HG03196 (cell line): Measurements from ENCODE around the gene MALRD1.

ENCODE experiments used
- ATAC-seq: cut with Tn5 transposase; IDR thresholded peaks from one replicate; pipeline ENCODE4 v1.9.1; 2021; ENCODE audit not compliant: unreplicated experiment

MALRD1 gene

DNA sequence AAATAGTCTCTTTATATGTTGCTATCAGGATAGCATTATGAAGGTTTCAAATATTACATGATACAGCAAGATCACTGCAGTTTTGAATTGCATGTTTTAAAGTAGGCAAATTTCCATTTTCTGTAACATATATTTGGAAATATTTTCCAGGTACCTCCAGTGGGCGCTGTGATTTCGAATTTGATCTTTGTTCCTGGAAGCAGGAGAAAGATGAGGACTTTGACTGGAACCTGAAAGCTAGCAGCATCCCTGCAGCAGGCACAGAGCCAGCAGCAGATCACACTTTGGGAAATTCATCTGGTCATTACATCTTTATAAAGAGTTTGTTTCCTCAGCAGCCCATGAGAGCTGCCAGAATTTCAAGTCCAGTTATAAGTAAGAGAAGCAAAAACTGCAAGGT is 299.0 kb downstream of the MALRD1 start:
- no peak for ATAC-seq

GRCh38 chr10:19367176-19367575 is 318.6 kb downstream of the MALRD1 start:
- ATAC-seq = no peak

GRCh38 chr10:19373988-19374387 is 325.4 kb downstream of the MALRD1 start:
- ATAC-seq = no peak

DNA sequence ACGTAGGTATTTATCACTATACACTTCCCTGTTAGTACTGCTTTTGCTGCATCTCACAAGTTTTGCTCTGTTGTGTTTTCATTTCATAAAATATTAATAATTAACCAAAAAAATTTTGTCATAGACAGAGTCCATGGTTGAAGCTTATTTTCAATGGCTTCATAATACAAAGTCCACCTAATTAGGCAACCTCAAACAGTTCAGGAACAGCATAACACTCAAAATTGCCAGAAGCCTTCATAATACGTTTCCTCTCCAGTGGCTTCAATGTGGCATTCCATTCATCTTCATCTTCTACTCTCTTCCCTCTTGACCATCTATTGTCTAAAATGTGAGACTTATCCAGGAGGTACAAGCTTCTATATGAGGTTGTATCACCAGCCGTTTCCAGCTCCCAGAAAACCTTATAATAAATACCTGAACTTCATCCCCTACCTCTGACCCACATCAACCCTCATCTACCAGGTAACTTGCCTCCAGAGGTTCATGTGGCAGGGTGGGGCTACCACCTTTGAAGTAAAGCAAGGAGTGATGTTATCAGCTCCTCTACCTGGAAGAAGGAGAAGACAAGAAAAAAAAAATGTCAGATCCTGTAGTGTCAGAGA is 337.3 kb downstream of the MALRD1 start:
- ATAC-seq = no peak

DNA sequence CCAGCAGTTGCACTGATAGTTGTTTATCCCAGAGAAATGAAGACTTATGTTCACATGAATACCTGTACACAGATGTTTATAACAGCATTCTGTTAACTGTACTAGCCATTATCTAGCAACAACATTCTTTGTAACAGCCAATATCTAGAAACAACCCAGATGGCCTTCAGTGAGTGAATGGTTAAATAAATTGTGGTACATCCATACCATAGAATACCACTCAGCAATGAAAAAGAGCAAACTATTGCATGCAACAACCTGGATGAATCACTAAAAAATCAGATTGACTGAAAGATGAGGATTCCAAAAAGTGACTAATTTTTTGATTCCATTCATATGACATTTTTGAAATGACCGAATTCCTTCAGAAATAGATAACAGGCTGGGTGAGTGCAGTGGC is 360.3 kb downstream of the MALRD1 start:
- no peak for ATAC-seq

DNA sequence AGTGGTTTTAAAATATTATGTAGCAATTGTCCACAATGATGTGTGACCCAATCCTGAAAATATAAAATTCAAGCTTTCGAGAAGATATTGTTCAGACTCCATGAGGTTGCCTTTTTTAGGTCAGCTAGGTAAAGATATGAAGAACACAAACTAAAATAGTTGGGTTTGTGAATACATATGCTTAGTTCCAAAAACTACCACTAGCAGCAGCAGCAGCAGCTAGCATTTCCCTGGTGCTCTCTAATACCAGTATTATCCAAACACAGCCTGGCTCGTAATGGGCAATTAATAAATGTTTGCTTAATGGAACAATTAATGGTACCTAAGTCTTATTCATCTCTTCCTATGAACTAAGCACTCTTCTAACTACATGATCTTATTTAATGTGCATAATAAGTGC is 362.5 kb downstream of the MALRD1 start:
- no peak for ATAC-seq

GRCh38 chr10:19412531-19412930 is 363.9 kb downstream of the MALRD1 start:
- ATAC-seq = no peak

DNA sequence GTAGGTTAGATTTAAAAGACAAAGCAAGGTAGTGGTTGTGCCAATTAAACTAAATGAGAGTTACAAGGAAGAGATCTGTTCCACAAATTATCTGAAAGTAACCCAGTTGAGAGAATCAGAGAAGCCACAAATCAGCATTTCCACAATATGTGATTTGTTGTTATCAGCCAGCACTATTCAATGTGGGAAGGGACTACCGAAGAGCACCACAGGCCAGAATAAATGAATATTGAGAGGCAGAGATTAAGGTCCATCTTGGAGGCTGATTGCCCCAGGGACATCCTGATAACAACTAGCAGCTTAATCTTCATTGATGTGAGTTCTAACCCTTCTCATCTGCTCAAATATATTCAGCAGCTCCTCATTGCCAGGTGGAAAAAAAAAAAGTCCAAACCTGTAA is 367.6 kb downstream of the MALRD1 start:
- no peak for ATAC-seq

DNA sequence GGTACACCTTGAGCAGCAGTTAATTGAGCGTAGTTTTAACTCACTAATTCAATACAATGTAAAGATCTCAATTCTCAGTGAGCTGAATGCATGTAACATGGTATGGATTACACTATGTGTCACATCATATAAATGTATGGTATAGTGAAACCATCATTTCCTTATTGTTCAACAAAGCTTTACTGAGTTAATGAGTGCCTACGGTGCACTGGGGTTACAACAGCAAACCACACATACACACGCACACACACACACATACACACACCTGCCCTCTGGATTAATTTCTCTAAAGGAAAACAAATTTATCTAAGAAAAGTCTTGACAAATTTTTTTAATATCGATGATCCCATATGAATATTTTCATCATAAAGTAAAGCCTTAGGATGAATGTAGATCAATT is 369.1 kb downstream of the MALRD1 start:
- no peak for ATAC-seq

- no peak for ATAC-seq
Measured at GRCh38 chr10:19421674-19422073, 373.1 kb downstream of the MALRD1 start.

GRCh38 chr10:19426034-19426433 is 377.4 kb downstream of the MALRD1 start:
- no peak for ATAC-seq

- ATAC-seq = no peak
Measured at GRCh38 chr10:19431622-19432351, 383.2 kb downstream of the MALRD1 start.

DNA sequence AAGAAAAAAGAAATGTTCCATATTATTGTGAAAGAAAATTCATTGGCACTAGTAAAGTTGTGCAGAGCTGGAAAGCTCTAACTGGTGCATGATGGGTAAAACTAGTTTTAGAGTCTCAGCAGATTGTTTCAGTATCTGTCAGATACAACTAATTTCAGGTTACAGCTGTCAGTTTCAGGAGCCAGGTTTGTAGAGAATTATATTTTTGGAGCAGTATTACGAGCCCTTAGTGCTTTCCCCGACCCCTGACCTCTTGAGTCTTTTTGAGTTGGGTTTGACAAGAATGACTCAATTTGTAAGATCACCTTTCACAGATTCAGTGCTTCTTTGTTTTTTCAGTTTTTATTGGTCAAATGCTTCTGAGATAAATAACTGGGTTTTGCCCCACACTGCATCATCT is 401.3 kb downstream of the MALRD1 start:
- ATAC-seq = no peak

DNA sequence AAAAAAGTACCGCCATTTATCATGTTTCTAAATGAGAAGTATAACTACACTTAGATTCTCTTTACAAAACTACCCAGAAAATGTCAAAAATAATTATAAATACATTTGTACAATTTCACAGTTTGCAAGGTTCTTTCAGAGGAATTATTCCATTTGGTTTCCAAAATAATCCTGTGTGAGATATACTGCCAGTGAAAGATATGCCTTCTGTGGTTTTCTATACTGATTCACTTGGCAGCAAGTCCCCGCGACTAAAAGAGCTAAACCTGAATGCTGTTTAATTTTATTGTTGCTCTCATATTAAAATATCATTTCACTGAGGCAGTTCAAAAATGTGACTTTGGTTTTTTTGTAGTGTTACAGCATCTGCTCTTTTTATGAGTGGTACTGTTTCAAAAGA is 402.8 kb downstream of the MALRD1 start:
- ATAC-seq = no peak

DNA sequence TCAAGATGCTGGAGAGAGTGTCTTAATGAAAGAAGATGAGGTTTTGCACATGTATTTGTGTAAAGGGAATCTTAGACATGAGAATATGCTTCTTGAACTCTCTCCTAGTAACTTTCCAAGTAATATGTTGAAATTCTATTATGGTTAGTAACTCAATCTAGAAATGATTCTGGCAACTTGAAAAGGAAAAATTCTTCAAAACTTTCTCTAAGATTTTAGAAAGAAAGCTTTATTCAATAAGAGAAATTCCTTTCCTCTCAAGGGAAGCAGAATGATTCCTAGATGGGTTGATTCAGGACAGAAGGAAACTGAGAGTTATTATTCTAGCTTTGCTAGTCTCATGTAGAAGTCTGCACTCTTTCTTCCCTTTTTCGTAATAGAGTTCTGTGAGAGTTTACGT is 403.3 kb downstream of the MALRD1 start:
- ATAC-seq = no peak

GRCh38 chr10:19453967-19454366 is 405.4 kb downstream of the MALRD1 start:
- no peak for ATAC-seq

GRCh38 chr10:19461588-19461987 is 413.0 kb downstream of the MALRD1 start:
- no peak for ATAC-seq

- ATAC-seq = no peak
Measured at GRCh38 chr10:19466709-19467108, 418.1 kb downstream of the MALRD1 start.

GRCh38 chr10:19468413-19468812 is 419.8 kb downstream of the MALRD1 start:
- no peak for ATAC-seq

- no peak for ATAC-seq
Measured at GRCh38 chr10:19469521-19469920, 420.9 kb downstream of the MALRD1 start.

DNA sequence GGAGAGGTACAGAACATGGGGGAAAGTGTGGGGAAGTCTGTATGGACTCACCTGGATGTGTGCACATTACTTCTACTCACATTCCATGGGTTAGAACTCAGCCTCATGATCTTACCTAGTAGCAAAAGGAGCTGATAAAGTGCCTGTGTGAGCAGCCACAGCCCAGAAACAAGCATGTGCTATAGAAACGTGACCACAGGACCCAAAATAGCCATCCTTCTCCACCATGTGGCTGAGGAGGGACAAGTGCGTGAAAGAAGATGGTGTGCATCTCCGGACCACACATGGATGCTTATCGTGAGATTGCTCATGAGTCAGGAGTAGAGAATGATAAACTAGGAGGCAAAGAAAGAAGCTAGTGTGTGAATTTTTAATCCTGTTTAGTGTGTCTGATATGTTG is 431.3 kb downstream of the MALRD1 start:
- no peak for ATAC-seq

- ATAC-seq = no peak
Measured at GRCh38 chr10:19480353-19480752, 431.8 kb downstream of the MALRD1 start.

- no peak for ATAC-seq
Measured at GRCh38 chr10:19483421-19483820, 434.8 kb downstream of the MALRD1 start.
